Measurements from ENCODE around the gene PRPF8.
"Not testable (repeated sequence)": the region's sequence is repeated elsewhere in the genome, so short reads cannot be mapped to it uniquely, and the experiment has no call there.

Gene PRPF8

DNA sequence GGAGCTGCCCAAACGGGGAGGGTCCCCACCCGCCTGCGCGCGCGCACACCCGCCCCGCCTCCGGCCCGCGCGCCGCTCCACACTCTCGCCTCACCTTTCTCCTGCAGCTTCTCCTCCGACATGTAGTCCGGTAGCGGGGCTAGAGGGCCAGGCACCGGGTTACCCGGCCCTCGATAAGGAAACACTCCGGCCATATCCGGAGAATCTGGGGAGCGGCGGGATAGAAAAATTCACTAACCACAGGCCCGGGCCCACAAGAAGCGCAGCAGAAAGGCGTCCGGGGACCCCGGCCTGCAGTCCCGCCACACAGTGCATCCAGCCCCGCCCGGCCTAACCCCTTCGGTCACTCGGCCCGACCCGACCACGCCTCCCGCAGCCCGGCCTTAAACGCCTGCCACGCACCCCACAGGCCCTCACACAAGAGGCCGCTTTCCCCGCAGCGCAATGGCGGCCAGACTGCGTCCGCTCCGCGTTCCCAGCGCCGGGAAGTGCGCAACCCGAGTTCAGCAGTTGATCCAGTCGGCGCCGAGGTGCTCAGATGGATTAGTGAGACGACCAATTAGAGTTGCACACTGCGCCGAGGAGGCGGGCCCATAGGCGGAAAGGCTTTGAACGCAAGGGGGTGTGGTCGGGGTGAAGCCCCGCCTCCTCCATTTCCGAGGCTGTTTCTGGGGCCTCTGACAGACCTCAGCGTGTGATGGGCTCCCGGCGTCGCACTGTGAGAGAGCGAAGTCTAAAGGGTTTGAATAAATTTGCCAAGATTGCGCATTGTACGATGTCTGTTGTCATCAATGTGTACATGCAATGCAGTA lies at the start of gene PRPF8:
Gene PRPF8 (minus strand): TSS at position 490 of the 812 bp plus-strand sequence. CDS start 296 bp downstream, at position 194.
- peak; percentile 96 for DNase-seq

DNA sequence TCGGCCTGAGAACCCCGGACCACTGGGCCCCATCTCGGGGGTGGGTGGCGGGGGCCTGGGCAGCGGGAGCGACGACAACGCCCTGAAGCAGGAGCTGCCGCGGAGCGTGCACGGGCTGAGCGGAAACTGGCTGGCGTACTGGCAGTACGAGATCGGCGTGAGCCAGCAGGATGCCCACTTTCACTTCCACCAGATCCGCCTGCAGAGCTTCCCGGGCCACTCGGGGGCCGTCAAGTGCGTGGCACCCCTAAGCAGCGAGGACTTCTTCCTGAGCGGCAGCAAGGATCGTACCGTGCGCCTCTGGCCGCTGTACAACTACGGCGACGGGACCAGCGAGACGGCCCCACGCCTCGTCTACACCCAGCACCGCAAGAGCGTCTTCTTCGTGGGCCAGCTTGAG lies 49.1 kb upstream of the PRPF8 start:
- no peak for DNase-seq

DNA sequence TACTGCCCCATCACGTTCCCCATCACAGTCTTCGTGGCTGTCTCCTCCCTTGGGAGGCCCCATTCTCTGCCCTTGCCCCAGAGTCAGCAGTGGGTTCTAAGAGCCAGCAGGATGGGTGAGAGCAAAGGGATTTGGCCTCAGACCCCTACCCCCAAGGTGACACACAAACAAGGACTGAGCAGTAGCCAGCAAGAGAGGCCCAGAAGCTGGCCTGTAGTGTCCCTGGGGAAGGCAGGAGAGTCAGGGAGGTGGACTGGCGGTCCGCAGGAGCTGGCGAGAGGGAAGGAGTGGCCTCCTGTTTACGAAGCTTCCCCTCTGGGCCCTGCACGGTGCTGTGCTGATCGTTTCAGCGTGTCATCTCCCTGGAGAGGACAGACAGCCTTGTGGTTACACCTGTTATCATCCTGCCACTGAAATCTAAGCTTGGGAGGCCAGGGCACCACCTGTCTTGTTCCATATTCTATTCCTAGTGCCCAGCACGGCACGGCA lies 48.2 kb upstream of the PRPF8 start:
- no peak for DNase-seq

DNA sequence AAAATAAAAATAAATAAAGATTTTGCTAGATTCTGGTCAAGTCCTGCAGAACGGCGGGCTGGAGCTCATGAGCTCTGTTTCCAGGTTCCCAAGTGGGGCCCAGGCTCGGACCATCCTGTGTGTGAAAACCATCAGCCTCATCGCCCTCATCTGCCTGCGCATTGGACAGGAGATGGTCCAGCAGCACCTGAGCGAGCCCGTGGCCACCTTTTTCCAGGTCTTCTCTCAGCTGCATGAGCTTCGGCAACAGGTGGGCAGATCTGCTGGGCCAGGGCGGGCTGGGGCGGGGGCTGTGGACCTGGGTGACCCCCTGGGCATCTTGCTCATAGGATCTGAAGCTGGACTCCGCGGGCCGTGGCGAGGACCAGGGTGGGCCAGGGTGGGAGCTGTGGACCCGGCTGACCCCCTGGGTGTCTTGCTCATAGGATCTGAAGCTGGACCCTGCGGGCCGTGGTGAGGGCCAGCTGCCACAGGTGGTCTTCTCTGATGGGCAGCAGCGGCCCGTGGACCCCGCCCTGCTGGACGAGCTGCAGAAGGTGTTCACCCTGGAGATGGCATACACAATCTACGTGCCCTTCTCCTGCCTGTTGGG lies 47.7 kb upstream of the PRPF8 start:
- no peak for DNase-seq

- no peak for DNase-seq
Observed at GRCh38 chr17:1731194-1731506, 46.5 kb upstream of the PRPF8 start.

- DNase-seq = no peak
Observed at GRCh38 chr17:1730326-1731193, 45.9 kb upstream of the PRPF8 start.

DNA sequence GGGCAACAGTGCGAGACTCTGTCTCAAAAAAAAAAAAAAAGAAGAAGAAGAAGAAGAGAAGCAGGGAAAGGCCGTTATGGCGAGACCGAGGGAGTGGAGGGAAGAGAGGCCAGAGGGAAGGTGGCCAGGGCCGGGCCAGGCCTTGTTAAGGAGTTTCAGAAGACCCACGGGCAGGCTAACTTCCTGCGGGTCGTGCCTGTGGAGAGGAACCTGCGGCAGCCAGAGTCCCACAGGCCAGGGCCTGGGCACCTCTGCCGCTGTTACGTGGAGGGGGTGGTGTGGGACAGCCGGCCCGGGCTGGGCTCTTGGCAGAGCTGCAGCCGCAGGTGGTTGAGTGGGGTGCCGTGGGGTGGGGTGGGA lies 45.3 kb upstream of the PRPF8 start:
- DNase-seq = no peak

GRCh38 chr17:1727876-1728630 lies 43.4 kb upstream of the PRPF8 start:
- DNase-seq = no peak

GRCh38 chr17:1727258-1727789 lies 42.7 kb upstream of the PRPF8 start:
- no peak for DNase-seq

- no peak for DNase-seq
Observed at GRCh38 chr17:1726626-1727257, 42.1 kb upstream of the PRPF8 start.

DNA sequence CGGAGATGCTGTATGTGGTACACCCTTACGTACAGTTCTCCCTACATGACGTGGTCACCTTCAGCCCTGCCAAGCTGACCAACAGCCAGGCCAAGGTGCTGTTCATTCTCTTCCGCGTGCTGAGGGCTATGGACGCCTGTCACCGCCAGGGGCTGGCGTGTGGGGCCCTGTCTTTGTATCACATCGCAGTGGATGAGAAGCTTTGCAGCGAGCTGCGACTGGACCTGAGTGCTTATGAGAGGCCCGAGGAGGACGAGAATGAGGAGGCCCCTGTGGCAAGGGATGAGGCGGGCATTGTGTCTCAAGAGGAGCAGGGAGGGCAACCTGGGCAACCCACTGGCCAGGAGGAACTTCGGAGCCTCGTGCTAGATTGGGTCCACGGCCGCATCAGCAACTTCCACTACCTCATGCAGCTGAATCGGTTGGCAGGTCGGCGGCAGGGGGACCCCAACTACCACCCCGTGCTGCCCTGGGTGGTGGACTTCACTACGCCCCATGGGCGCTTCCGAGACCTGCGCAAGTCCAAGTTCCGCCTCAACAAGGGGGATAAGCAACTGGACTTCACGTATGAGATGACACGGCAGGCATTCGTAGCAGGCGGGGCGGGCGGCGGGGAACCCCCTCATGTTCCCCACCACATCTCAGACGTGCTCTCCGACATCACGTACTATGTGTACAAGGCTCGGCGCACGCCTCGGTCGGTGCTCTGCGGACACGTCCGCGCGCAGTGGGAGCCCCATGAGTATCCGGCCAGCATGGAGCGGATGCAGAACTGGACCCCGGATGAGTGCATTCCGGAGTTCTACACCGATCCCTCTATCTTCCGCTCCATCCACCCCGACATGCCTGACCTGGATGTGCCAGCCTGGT lies 41.2 kb upstream of the PRPF8 start:
- no peak for DNase-seq

- no peak for DNase-seq
Observed at GRCh38 chr17:1724869-1725641, 40.4 kb upstream of the PRPF8 start.

- peak; percentile 82 for DNase-seq
Observed at GRCh38 chr17:1724351-1724868, 39.7 kb upstream of the PRPF8 start, which contains the start of gene WDR81. TSS of gene WDR81 (plus strand) at chr17:1724704. CDS start at chr17:1724960, 256 bp downstream.

DNA sequence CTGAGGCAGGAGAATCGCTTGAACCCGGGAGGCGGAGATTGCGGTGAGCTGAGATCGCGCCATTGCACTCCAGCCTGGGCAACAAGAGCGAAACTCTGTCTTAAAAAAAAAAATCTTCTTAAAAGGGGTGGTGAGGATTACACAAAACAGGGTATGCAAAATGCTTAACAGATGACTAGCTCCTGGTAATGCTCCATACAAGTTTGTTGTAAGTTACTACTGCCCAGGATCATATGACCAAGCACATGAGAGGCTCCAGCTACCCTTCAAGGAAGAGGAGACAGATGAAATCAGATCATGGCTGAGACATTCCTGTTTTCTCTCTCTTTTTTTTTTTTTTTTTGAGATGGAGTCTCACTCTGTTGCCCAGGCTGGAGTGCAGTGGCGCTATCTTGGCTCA lies 37.4 kb upstream of the PRPF8 start:
- not testable (repeated sequence) for DNase-seq

DNA sequence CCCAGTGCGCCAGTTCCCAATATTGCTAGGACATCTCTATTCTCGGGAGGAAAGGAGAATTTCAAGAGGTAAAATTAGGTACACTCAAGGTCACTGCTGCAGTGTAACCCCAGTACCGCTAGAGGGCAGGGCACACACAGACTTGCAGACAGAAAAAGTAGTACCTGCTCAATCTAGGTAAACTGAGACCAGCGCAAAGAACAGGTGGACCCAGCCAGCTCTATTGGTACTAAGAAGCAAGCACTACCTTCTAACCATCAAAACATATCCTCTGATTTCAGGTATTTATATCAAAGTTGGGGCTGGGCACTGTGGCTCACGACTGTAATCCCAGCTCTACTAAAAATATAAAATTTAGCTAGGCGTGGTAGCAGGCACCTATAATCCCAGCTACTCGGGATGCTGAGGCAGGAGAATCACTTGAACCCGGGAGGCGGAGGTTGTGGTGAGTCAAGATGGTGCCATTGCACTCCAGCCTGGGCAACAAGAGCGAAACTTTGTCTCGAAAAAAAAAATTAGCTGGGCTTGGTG lies 36.3 kb upstream of the PRPF8 start:
- peak; percentile 52 for DNase-seq

GRCh38 chr17:1718362-1719165 lies 33.9 kb upstream of the PRPF8 start:
- DNase-seq = no peak

DNA sequence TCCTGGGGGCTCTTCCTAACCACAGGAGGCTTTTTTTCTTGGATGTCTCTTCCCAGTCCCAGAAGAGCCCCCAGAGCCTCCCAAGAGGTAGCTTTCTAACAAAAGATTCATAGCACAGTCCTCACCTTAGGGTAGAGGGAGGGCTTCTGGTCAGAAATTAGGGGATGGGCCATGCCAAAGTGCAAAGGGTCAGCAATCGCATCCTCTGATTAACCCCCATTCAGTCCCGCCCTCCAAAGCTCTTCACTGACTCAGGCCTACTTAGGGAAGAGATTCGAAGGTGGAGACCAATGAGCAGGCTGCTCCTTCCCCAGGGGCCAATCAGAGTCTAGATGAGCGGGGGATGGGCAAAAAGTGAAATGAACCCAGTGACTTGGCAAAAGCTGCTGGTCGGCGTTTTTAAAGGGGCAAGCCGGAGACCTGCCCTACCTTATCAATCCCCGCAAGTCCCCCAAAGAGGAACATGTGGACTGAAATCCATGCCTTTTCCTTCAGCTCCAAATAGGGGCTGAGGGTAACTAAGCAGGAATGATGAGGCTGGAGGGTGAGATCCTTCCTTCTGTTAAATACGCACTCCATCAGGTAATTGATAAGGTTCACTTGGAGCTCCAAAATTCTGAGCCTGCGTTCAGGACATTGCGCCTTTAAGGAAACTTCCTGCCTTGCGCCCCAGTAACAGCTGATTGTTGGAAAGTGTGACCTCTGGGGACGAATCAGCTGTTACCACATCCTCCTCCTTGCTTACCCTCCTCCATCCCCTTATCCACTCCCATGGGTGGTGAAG lies 32.4 kb upstream of the PRPF8 start:
- peak; percentile 72 for DNase-seq
